SK-N-MC (cell line): ENCODE measurements around the gene FBXO44.

Experiments used
- DNase-seq: peaks from one replicate; pipeline ENCODE4 v3.0.0-alpha.2; 2011; ENCODE audit warnings: low read depth, low spot score
- H3K27ac ChIP-seq: fragments of 200-600 bp; sonication (generic); 2 replicates; pipeline ENCODE4 v1.5.1; 2016; ENCODE audit warnings: mixed run types
- H3K36me3 ChIP-seq: fragments of 200-600 bp; sonication (generic); 2 replicates; pipeline ENCODE4 v1.6.1; 2017; ENCODE audit warnings: antibody characterized with exemption, low read length, mixed read lengths; ENCODE audit not compliant: insufficient read depth
- H3K4me3 ChIP-seq: fragments of 200-600 bp; sonication (generic); 2 replicates; pipeline ENCODE4 v1.5.1; 2016
- H3K9ac ChIP-seq: fragments of 200-600 bp; sonication (generic); 2 replicates; pipeline ENCODE4 v1.8.0; 2017; ENCODE audit warnings: mixed run types, mixed read lengths; ENCODE audit not compliant: insufficient read length
- H3K9me3 ChIP-seq: fragments of 200-600 bp; sonication (generic); 2 replicates; pipeline ENCODE4 v1.6.1; 2017; ENCODE audit warnings: low read depth, mild to moderate bottlenecking, antibody characterized with exemption, low read length, moderate library complexity, mixed read lengths
- EZH2 ChIP-seq: fragments of 200-600 bp; sonication (generic); IDR thresholded peaks from one replicate; pipeline ENCODE4 v1.6.1; 2017; ENCODE audit warnings: antibody characterized with exemption
- FOXP2 ChIP-seq: optimal IDR thresholded peaks from 2 replicates; pipeline ENCODE3; 2011; ENCODE audit warnings: mild to moderate bottlenecking, moderate library complexity; ENCODE audit not compliant: insufficient read depth; ENCODE audit errors: extremely low read length, control extremely low read depth
- POLR2AphosphoS5 ChIP-seq: IDR thresholded peaks from 2 replicates; pipeline ENCODE4 v1.6.1; 2012; ENCODE audit warnings: mild to moderate bottlenecking, low read depth, low read length, borderline replicate concordance

The FBXO44 gene

DNA sequence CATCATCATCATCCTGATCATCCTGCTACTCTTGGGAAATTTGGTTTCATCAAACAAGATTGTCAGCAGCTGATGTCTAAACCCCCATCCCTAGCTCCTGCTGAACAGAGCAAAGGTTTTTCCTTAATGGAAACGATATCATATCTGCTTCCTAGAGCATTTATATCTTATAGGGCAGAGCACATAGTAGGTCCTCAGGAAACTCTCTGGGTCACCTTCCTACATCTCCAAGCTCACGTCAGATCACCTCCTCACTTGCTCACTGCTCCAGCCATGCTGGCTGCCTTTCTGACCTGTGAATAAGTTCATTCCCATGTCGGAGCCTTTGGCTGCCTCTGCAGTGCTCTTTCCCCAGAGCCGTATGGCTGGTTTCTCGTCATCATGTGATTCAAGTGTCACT is 10.9 kb upstream of the FBXO44 start:
- DNase-seq = no peak
- TF ChIP-seq EZH2 (no peak), FOXP2 (no peak), POLR2AphosphoS5 (no peak)
- Histone ChIP-seq H3K36me3 (no peaks in the 10 kb centered on the region), H3K27ac (no peak overlapping the region), H3K9me3 (no peaks in the 10 kb centered on the region), H3K9ac (no peak overlapping the region), H3K4me3 (no peak overlapping the region)

DNA sequence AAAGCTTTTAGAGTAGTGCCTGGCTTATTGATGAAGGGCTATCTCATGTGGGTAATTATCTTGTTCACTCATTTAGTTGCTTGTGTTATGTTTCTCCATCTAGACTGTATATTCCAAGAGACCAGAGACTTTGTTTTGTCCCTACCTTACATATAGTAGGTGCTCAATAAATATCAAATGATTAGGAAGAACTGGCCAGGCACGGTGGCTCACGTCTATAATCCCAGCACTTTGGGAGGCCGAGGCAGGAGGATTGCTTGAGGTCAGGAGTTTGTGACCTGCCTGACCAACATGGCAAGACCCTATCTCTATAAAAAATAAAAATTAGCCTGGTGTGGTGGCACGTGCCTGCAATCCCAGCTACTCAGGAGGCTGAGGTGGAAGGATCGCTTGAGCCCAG is 9.4 kb upstream of the FBXO44 start:
- Histone ChIP-seq H3K27ac (no peak overlapping the region), H3K4me3 (no peak overlapping the region), H3K36me3 (no peaks in the 10 kb centered on the region), H3K9ac (no peak overlapping the region), H3K9me3 (no peaks in the 10 kb centered on the region)
- no peak for DNase-seq
- TF ChIP-seq EZH2 (no peak), FOXP2 (no peak), POLR2AphosphoS5 (no peak)

DNA sequence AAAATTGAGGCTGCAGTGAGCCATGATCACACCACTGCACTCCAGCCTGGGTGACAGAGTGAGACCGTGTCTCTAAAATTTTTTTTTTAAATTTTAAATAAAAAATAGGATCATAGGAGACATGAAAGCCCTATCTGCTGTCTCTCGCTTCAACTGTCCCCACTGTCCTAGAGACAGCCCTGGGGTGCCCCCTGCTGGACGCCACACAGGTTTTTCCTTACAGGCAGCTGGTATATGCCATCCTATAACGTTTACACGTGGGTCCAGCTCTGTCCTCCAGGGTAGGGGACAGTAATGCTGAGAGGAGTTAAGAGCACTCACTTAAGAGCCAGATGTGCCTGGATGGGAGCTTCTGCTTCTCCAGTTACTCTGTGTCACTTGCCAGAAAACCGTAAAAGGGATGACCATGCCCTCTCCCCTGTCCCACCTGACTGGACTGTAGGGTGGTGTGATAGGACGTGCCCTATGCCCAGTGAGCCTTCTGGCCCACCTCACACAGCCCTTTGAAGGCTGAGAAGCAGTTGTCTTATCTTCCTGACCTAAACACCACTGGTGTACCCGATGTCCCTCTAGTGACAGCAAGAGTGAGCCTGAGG is 8.9 kb upstream of the FBXO44 start:
- peak; percentile 39 for DNase-seq

DNA sequence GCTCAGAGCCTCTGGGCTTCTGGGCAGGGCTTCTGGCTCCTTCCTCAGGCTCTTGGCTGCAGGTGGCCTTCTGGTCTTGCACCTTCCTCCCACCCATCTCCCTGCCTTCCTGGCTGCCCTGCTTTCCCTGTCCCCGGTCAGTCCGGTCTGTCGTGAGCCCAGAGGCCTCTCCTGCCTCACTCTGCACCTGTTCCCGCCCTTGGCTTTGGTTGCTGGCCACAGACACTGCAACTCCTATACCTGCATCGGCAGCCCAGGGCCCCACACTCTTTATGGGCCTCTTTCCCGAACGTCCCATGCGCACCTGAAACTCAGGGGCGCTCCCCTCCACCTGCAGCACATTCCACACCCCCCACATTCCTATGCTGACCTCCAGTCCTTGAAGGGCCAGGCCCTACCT is 8.4 kb upstream of the FBXO44 start:
- Histone ChIP-seq H3K9me3 (no peaks in the 10 kb centered on the region), H3K4me3 (no peak overlapping the region), H3K9ac (no peak overlapping the region), H3K36me3 (no peaks in the 10 kb centered on the region), H3K27ac (no peak overlapping the region)
- no peak for DNase-seq
- no peak for TF ChIP-seq EZH2
- TF ChIP-seq POLR2AphosphoS5 = no peak
- no peak for TF ChIP-seq FOXP2

More for the DNA sequence above, 8.9 kb upstream of the FBXO44 start:
- Histone ChIP-seq H3K27ac (no peak overlapping the region), H3K9me3 (no peaks in the 10 kb centered on the region), H3K4me3 (no peak overlapping the region), H3K36me3 (no peaks in the 10 kb centered on the region), H3K9ac (no peak overlapping the region)
- TF ChIP-seq FOXP2 (no peak), EZH2 (no peak), POLR2AphosphoS5 (no peak)

DNA sequence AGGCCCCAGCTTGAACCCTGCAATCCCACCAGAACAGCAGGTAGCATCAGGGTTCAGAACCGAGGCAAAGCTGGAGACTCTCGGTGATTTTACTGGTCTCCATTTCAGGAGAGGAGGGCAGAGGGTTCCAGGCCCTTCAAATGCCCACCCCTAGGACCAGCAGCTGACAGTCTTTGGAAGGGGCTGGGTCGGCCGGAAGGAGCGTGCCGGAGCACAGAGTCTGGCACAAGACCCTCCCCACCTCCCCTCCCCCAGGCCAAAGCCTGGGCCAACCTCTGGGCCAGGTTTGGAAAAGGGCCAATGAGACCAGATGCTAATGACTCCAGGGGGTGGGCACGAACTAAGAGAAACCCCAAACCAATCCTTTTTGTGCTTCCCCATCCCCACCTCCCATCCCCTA is 7.3 kb upstream of the FBXO44 start:
- DNase-seq = no peak
- no peaks in the 10 kb centered on the region for H3K36me3 ChIP-seq
- no peak overlapping the region for H3K27ac ChIP-seq
- H3K4me3 ChIP-seq = no peak overlapping the region
- TF ChIP-seq POLR2AphosphoS5 (no peak), EZH2 (no peak), FOXP2 (no peak)
- no peak overlapping the region for H3K9ac ChIP-seq
- no peaks in the 10 kb centered on the region for H3K9me3 ChIP-seq

DNA sequence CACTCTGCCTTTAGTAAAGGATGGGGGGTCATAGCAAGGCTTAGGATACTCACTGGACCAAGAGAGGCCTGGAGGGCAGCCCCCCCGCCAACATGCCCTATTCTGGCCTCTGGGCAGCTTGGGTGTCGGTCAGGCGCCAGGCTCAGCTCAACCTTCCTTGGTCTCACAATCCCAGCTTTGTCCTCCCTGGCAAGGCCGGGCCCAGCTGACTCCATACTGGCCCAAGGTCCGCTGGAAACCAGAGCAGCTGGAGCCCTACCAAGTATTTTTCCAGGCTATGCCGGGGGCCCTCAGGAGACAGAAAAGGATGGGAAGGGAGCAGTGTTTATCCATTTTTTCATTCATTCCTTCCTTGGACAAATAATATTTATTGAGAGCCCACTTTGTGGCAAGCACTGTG is 6.6 kb upstream of the FBXO44 start:
- Histone ChIP-seq H3K9me3 (no peaks in the 10 kb centered on the region), H3K9ac (no peak overlapping the region), H3K36me3 (no peaks in the 10 kb centered on the region), H3K4me3 (no peak overlapping the region), H3K27ac (no peak overlapping the region)
- TF ChIP-seq EZH2 (no peak), FOXP2 (no peak), POLR2AphosphoS5 (no peak)
- DNase-seq = no peak

DNA sequence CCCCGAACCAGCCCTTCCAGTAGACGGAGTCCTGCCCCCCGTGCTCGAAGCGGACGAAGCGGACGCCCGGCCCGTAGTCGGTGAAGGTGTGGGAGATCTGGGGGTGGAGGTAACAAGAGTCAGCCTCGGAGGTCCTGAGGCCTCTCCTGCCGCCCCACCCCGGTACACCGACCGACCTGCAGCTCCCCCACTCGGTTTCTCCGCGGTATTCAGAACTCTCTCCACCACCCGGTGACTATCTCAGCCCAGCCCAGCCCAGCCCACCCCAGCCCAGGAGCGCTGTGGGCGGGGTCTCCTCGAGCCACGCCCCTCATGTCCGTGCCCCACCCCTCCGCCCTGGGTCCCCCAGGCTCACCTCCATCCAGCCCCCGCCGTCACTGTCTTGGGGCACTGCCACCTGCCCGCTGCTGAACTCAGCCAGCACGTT is 5.9 kb upstream of the FBXO44 start:
- H3K27ac ChIP-seq = no peak overlapping the region
- DNase-seq = no peak
- H3K9me3 ChIP-seq = no peaks in the 10 kb centered on the region
- no peak for TF ChIP-seq EZH2
- H3K4me3 ChIP-seq = no peak overlapping the region
- H3K36me3 ChIP-seq = no peaks in the 10 kb centered on the region
- H3K9ac ChIP-seq = no peak overlapping the region

DNA sequence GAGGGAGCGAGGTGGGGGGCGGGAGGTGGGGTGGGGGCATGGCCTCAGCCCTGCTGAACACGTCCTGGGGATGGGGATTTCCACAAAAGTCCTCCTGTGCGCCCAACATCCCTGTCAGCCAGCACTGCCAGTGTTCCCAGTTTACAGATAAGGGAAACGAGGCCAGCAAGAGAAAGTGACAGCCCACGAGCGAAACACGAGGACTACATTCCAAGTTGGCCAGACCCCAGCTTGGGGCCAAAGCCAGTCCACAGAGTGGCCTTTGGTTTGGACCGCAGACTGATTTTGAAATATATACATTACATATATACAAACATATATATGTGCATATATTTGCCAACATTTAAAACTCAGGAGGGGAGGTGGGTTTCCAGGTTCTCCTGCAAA is 5.4 kb upstream of the FBXO44 start:
- Histone ChIP-seq H3K27ac (no peak overlapping the region), H3K36me3 (no peaks in the 10 kb centered on the region), H3K9me3 (no peaks in the 10 kb centered on the region), H3K9ac (no peak overlapping the region), H3K4me3 (no peak overlapping the region)
- no peak for DNase-seq
- no peak for TF ChIP-seq POLR2AphosphoS5
- no peak for TF ChIP-seq EZH2
- TF ChIP-seq FOXP2 = no peak

DNA sequence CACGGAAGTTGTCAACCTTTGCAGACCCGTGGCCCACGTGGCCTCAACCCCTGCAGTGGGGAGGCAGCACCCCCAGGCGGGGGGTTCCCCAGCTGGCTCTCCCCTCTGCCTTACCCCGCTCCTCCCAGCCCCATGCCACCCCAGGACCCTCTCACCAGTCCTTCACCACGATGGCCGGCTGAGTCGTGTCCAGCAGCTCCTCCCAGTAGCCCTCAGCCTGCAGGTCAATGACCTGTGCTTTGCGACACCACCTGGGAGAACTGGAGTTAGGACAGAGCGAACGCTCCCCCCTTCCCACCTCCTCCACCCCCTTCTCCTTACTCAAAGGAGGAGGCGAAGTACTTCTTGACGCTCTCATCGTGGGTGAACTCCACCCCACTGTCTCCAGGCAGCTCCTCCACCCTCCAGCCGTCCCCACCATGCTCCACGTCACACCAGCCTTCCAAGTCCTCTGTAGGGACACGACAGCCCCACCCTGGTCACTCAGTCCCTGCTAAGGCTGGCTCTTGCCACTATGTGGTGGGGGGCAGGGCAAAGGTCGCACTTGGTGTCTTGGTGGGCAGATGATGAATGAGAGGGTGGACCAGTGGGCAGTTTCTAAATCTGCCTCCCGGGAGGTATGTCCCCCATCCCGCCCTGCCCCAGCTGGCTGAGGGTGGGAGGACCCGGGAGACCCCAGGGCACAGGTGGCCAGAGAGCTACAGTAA is 4.9 kb upstream of the FBXO44 start:
- no peak for DNase-seq
- Histone ChIP-seq H3K9ac (no peak overlapping the region), H3K4me3 (peak overlapping the region; percentile 38; the same call in 1 of the 2 replicates)

More for the DNA sequence above, 4.9 kb upstream of the FBXO44 start:
- no peak overlapping the region for H3K27ac ChIP-seq
- no peak for TF ChIP-seq FOXP2
- TF ChIP-seq POLR2AphosphoS5 = no peak
- TF ChIP-seq EZH2 = no peak
- no peaks in the 10 kb centered on the region for H3K9me3 ChIP-seq
- no peaks in the 10 kb centered on the region for H3K36me3 ChIP-seq
